Testis (tissue), 2 donors: ENCODE data around the gene GRID1.

Source experiments
- CTCF ChIP-seq, 3 experiments: fragments of 450-650 bp in 2 of 3; fragments of 200-600 bp in 1 of 3; sonication (generic) in 1 of 3; IDR thresholded peaks; one replicate each; pipeline ENCODE4 v1.5.1; 2016 to 2019; ENCODE audit warnings: antibody characterized with exemption in 3 of 3, mild to moderate bottlenecking in 2 of 3, moderate library complexity in 1 of 3
- POLR2A ChIP-seq: fragments of 450-650 bp; IDR thresholded peaks from one replicate; pipeline ENCODE4 v1.6.1; 2017; ENCODE audit warnings: antibody characterized with exemption, mild to moderate bottlenecking, moderate library complexity

- TF ChIP-seq CTCF (IDR thresholded peaks at IDR 0.05) (no peak), POLR2A (no peak)
Observed at GRCh38 chr10:86341361-86341811, 25.2 kb downstream of the GRID1 start.
